ENCODE results near the gene LCOR. TPM values are rescaled to one million over a fixed set of nuclear protein-coding genes. Genes with fewer than 3 reads are reported as not detected.

LCOR gene
- total RNA-seq, 1 experiment from 2014 or later: 39.2 TPM

GRCh38 chr10:97010695-97011206 is 178.7 kb downstream of the LCOR start:
- ChIA-PET CTCF (no interaction called here), POLR2A (ENCODE audit: low non-redundant PET) (no interaction called here)
- peaks cover 9% of the 10 kb centered on the region for H3K9me3 ChIP-seq (ENCODE audit: low read depth, low read length, poor library complexity, severe bottlenecking)
- H3K36me3 ChIP-seq (ENCODE audit: insufficient read depth, low read length, poor library complexity, severe bottlenecking): no peaks in the 10 kb centered on the region
- intact Hi-C loops (cut with micrococcal nuclease; ENCODE audit: unreplicated experiment): no loop called here
- H3K27me3 ChIP-seq (replicated peaks; ENCODE audit: insufficient read depth, low read depth, low read length, poor library complexity): no peaks in the 10 kb centered on the region
- no peak overlapping the region for H3K4me3 ChIP-seq (ENCODE audit: low read depth, low read length, poor library complexity, severe bottlenecking)
- H3K4me1 ChIP-seq (ENCODE audit: insufficient read depth, low read length, poor library complexity, severe bottlenecking): no peaks in the 10 kb centered on the region
- DNase-seq (ENCODE audit: low spot score): no peak
- no peak overlapping the region for H3K27ac ChIP-seq (ENCODE audit: low read depth, low read length, poor library complexity, severe bottlenecking)
- TF ChIP-seq, protein P1, sequence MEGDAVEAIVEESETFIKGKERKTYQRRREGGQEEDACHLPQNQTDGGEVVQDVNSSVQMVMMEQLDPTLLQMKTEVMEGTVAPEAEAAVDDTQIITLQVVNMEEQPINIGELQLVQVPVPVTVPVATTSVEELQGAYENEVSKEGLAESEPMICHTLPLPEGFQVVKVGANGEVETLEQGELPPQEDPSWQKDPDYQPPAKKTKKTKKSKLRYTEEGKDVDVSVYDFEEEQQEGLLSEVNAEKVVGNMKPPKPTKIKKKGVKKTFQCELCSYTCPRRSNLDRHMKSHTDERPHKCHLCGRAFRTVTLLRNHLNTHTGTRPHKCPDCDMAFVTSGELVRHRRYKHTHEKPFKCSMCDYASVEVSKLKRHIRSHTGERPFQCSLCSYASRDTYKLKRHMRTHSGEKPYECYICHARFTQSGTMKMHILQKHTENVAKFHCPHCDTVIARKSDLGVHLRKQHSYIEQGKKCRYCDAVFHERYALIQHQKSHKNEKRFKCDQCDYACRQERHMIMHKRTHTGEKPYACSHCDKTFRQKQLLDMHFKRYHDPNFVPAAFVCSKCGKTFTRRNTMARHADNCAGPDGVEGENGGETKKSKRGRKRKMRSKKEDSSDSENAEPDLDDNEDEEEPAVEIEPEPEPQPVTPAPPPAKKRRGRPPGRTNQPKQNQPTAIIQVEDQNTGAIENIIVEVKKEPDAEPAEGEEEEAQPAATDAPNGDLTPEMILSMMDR (conservative IDR thresholded peaks at IDR 0.05; ENCODE audit: low read depth, low read length): no peak
- no peak for TF ChIP-seq EZH2 (IDR thresholded peaks at IDR 0.05; ENCODE audit: borderline replicate concordance, low read depth, low read length, poor library complexity, severe bottlenecking)
- no TSS peak for BruUV-seq (replicated peaks)

- no peaks in the 10 kb centered on the region for H3K27me3 ChIP-seq (replicated peaks; ENCODE audit: insufficient read depth, low read depth, low read length, poor library complexity)
- no TSS peak for BruUV-seq (replicated peaks)
- no peak for DNase-seq (ENCODE audit: low spot score)
- no peaks in the 10 kb centered on the region for H3K4me1 ChIP-seq (ENCODE audit: insufficient read depth, low read length, poor library complexity, severe bottlenecking)
- ChIA-PET POLR2A (ENCODE audit: low non-redundant PET) (no interaction called here), CTCF (interaction anchor here (0.7 kb wide), 1 partner anchor 138 kb away, joined by 3 read pairs; no protein-coding TSS in a partner anchor)
- no peak overlapping the region for H3K27ac ChIP-seq (ENCODE audit: low read depth, low read length, poor library complexity, severe bottlenecking)
- no peaks in the 10 kb centered on the region for H3K36me3 ChIP-seq (ENCODE audit: insufficient read depth, low read length, poor library complexity, severe bottlenecking)
- TF ChIP-seq, protein P1 (conservative IDR thresholded peaks at IDR 0.05; ENCODE audit: low read depth, low read length): no peak
- no peak for TF ChIP-seq EZH2 (IDR thresholded peaks at IDR 0.05; ENCODE audit: borderline replicate concordance, low read depth, low read length, poor library complexity, severe bottlenecking)
- H3K9me3 ChIP-seq (ENCODE audit: low read depth, low read length, poor library complexity, severe bottlenecking): peaks cover 9% of the 10 kb centered on the region
- H3K4me3 ChIP-seq (ENCODE audit: low read depth, low read length, poor library complexity, severe bottlenecking): no peak overlapping the region
- intact Hi-C loops (cut with micrococcal nuclease; ENCODE audit: unreplicated experiment): no loop called here
Measured at GRCh38 chr10:97011397-97011796, 179.3 kb downstream of the LCOR start.

- Histone ChIP-seq H3K36me3 (ENCODE audit: insufficient read depth, low read length, poor library complexity, severe bottlenecking) (no peaks in the 10 kb centered on the region), H3K4me1 (ENCODE audit: insufficient read depth, low read length, poor library complexity, severe bottlenecking) (no peaks in the 10 kb centered on the region), H3K4me3 (ENCODE audit: low read depth, low read length, poor library complexity, severe bottlenecking) (no peak overlapping the region), H3K27me3 (replicated peaks; ENCODE audit: insufficient read depth, low read depth, low read length, poor library complexity) (no peaks in the 10 kb centered on the region), H3K27ac (ENCODE audit: low read depth, low read length, poor library complexity, severe bottlenecking) (no peak overlapping the region), H3K9me3 (ENCODE audit: low read depth, low read length, poor library complexity, severe bottlenecking) (peaks cover 2% of the 10 kb centered on the region)
- ChIA-PET POLR2A (ENCODE audit: low non-redundant PET) (no interaction called here), CTCF (no interaction called here)
- no peak for DNase-seq (ENCODE audit: low spot score)
- no peak for TF ChIP-seq EZH2 (IDR thresholded peaks at IDR 0.05; ENCODE audit: borderline replicate concordance, low read depth, low read length, poor library complexity, severe bottlenecking)
- TF ChIP-seq, protein P1 (conservative IDR thresholded peaks at IDR 0.05; ENCODE audit: low read depth, low read length): no peak
- intact Hi-C loops (cut with micrococcal nuclease; ENCODE audit: unreplicated experiment): no loop called here
- BruUV-seq (replicated peaks): no TSS peak
Measured at GRCh38 chr10:97012470-97012869, 180.4 kb downstream of the LCOR start.

All from A673 (cell line).